GM21825 (cell line): Measurements from ENCODE around the gene SERGEF.

ENCODE experiments used
- ATAC-seq: cut with Tn5 transposase; IDR thresholded peaks from one replicate; pipeline ENCODE4 v1.9.1; 2021; ENCODE audit warnings: mild to moderate bottlenecking, moderate library complexity; ENCODE audit not compliant: unreplicated experiment

SERGEF gene

GRCh38 chr11:17821648-17822400 lies 191.0 kb downstream of the SERGEF start:
- no peak for ATAC-seq

- ATAC-seq, result no peak
Observed at GRCh38 chr11:17816232-17816931, 196.5 kb downstream of the SERGEF start.

GRCh38 chr11:17814546-17814945 lies 198.3 kb downstream of the SERGEF start:
- ATAC-seq, result no peak

- no peak for ATAC-seq
Observed at GRCh38 chr11:17813391-17814059, 199.3 kb downstream of the SERGEF start.

GRCh38 chr11:17812865-17813187 lies 200.0 kb downstream of the SERGEF start:
- no peak for ATAC-seq

- no peak for ATAC-seq
Observed at GRCh38 chr11:17812091-17812864, 200.6 kb downstream of the SERGEF start.

GRCh38 chr11:17811352-17811751 lies 201.5 kb downstream of the SERGEF start:
- no peak for ATAC-seq

- no peak for ATAC-seq
Observed at GRCh38 chr11:17810746-17811145, 202.1 kb downstream of the SERGEF start.

- no peak for ATAC-seq
Observed at GRCh38 chr11:17810041-17810440, 202.8 kb downstream of the SERGEF start.

- no peak for ATAC-seq
Observed at GRCh38 chr11:17807034-17807433, 205.8 kb downstream of the SERGEF start.

- no peak for ATAC-seq
Observed at GRCh38 chr11:17805873-17806272, 207.0 kb downstream of the SERGEF start.

GRCh38 chr11:17805043-17805442 lies 207.8 kb downstream of the SERGEF start:
- ATAC-seq, result no peak

- no peak for ATAC-seq
Observed at GRCh38 chr11:17803754-17804334, 209.0 kb downstream of the SERGEF start.

- no peak for ATAC-seq
Observed at GRCh38 chr11:17802491-17802890, 210.4 kb downstream of the SERGEF start.

- ATAC-seq, result no peak
Observed at GRCh38 chr11:17801166-17801565, 211.7 kb downstream of the SERGEF start.

GRCh38 chr11:17799147-17799546 lies 213.7 kb downstream of the SERGEF start:
- ATAC-seq, result no peak

GRCh38 chr11:17798716-17799115 lies 214.1 kb downstream of the SERGEF start:
- ATAC-seq, result no peak

- ATAC-seq, result no peak
Observed at GRCh38 chr11:17798253-17798652, 214.6 kb downstream of the SERGEF start.

- no peak for ATAC-seq
Observed at GRCh38 chr11:17796154-17796553, 216.7 kb downstream of the SERGEF start.

GRCh38 chr11:17794981-17795380 lies 217.9 kb downstream of the SERGEF start:
- ATAC-seq, result no peak

- ATAC-seq, result no peak
Observed at GRCh38 chr11:17793642-17794170, 219.1 kb downstream of the SERGEF start.
